Vagina (tissue), 2 donors: ENCODE data around the gene MEF2B. TPM values are rescaled to one million over a fixed set of nuclear protein-coding genes. Genes with fewer than 3 reads are reported as not detected.

Experiments
- DNase-seq, 2 donors: peaks; one replicate each; pipeline ENCODE4 v3.0.0-alpha.2; 2017; ENCODE audit errors: extremely low spot score in 2 of 2
- H3K27ac ChIP-seq: fragments of 200-600 bp; sonication (generic); one replicate; pipeline ENCODE4 v1.5.1; 2019
- H3K27me3 ChIP-seq: fragments of 200-600 bp; sonication (generic); one replicate; pipeline ENCODE4 v1.5.1; 2019
- H3K36me3 ChIP-seq, 2 donors: fragments of 200-600 bp; sonication (generic); one replicate each; pipeline ENCODE4 v1.5.1; 2017 to 2019
- H3K4me1 ChIP-seq: fragments of 200-600 bp; sonication (generic); one replicate; pipeline ENCODE4 v1.5.1; 2019
- H3K4me3 ChIP-seq, 2 donors: fragments of 200-600 bp; sonication (generic); 1 replicate in 1 of 2; 2 replicates in 1 of 2; pipeline ENCODE4 v1.5.1; 2016 to 2019
- H3K9me3 ChIP-seq: fragments of 200-600 bp; sonication (generic); one replicate; pipeline ENCODE4 v1.5.1; 2019
- CTCF ChIP-seq, 3 experiments: fragments of 450-650 bp in 2 of 3; fragments of 200-600 bp in 1 of 3; sonication (generic) in 1 of 3; IDR thresholded peaks; one replicate each; pipeline ENCODE4 v1.5.1; 2017 to 2019; ENCODE audit warnings: antibody characterized with exemption in 3 of 3, mild to moderate bottlenecking in 2 of 3, moderate library complexity in 2 of 3
- POLR2A ChIP-seq, 2 donors: fragments of 450-650 bp; IDR thresholded peaks; one replicate each; pipeline ENCODE4 v1.6.1; 2017; ENCODE audit warnings: antibody characterized with exemption in 2 of 2, mild to moderate bottlenecking in 2 of 2, moderate library complexity in 2 of 2
- POLR2AphosphoS5 ChIP-seq, 2 donors: sonication (generic); formaldehyde crosslinking; IDR thresholded peaks; one replicate each; pipeline ENCODE4 v1.9.0; 2017; ENCODE audit warnings: antibody characterized with exemption in 2 of 2, mild to moderate bottlenecking in 2 of 2, low read depth in 1 of 2; ENCODE audit not compliant: insufficient read depth in 1 of 2
- intact Hi-C: fragments of 100-400 bp; cut with DNase I; formaldehyde crosslinking; loops from one replicate; pipeline ENCODE4 v1.15.1; 2023
- total RNA-seq: library from RNA; depleted of rRNA; stranded (reverse); fragments of >200 nt; gene quantifications from one replicate; pipeline ENCODE4 v1.2.3, GENCODE V29; 2016

MEF2B gene
- total RNA-seq, 1 donor from 2014 or later = not detected

DNA sequence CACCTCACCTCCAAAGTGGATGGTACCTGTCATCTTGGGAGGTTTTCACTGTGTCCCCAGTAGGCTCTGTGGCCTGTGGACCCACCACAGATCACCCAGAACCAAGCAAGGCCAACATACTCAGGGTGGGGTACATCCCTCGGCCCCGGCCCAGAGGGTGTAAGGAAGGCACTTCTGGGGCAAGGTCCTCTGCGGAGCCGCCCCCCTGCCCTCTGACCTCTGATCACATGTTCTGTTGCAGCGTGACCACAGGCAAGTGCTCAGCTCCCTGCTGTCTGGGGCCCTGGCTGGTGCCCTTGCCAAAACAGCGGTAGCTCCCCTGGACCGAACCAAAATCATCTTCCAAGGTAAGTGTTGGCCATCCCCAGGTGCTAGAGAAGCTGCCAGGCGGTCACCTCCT lies 68.5 kb downstream of the MEF2B start:
- Histone ChIP-seq H3K27ac (no peak overlapping the region), H3K4me3 (no peak overlapping the region), H3K27me3 (no peaks in the 10 kb centered on the region), H3K36me3 (no peaks in the 10 kb centered on the region), H3K4me1 (peaks cover 22% of the 10 kb centered on the region), H3K9me3 (no peaks in the 10 kb centered on the region)
- TF ChIP-seq POLR2AphosphoS5 (IDR thresholded peaks at IDR 0.05; ENCODE audit: insufficient read depth in 1 of 2, low read depth in 1 of 2) (no peak), POLR2A (IDR thresholded peaks at IDR 0.05) (no peak), CTCF (IDR thresholded peaks at IDR 0.05) (no peak)
- intact Hi-C loops = no loop called here
- DNase-seq = no peak

- DNase-seq = no peak
- Histone ChIP-seq H3K27ac (no peak overlapping the region), H3K36me3 (no peaks in the 10 kb centered on the region), H3K4me1 (peaks cover under 1% of the 10 kb centered on the region), H3K4me3 (no peak overlapping the region), H3K9me3 (no peaks in the 10 kb centered on the region), H3K27me3 (no peaks in the 10 kb centered on the region)
- TF ChIP-seq POLR2A (IDR thresholded peaks at IDR 0.05) (no peak), CTCF (IDR thresholded peaks at IDR 0.05) (no peak), POLR2AphosphoS5 (IDR thresholded peaks at IDR 0.05; ENCODE audit: insufficient read depth in 1 of 2, low read depth in 1 of 2) (no peak)
- intact Hi-C loops = no loop called here
These were observed 71.1 kb downstream of the MEF2B start for GRCh38 chr19:19098703-19099632.

- Histone ChIP-seq H3K9me3 (no peaks in the 10 kb centered on the region), H3K36me3 (no peaks in the 10 kb centered on the region), H3K27me3 (no peaks in the 10 kb centered on the region), H3K4me1 (no peaks in the 10 kb centered on the region), H3K27ac (no peak overlapping the region), H3K4me3 (no peak overlapping the region)
- intact Hi-C loops = no loop called here
- no peak for DNase-seq
- TF ChIP-seq POLR2AphosphoS5 (IDR thresholded peaks at IDR 0.05; ENCODE audit: insufficient read depth in 1 of 2, low read depth in 1 of 2) (no peak), CTCF (IDR thresholded peaks at IDR 0.05) (no peak), POLR2A (IDR thresholded peaks at IDR 0.05) (no peak)
These were observed 71.9 kb downstream of the MEF2B start for GRCh38 chr19:19098084-19098702.

- Histone ChIP-seq H3K9me3 (no peaks in the 10 kb centered on the region), H3K36me3 (no peaks in the 10 kb centered on the region), H3K4me3 (no peak overlapping the region), H3K27me3 (no peaks in the 10 kb centered on the region), H3K4me1 (no peaks in the 10 kb centered on the region), H3K27ac (no peak overlapping the region)
- intact Hi-C loops = no loop called here
- DNase-seq = no peak
- no peak for TF ChIP-seq CTCF (IDR thresholded peaks at IDR 0.05)
- no peak for TF ChIP-seq POLR2A (IDR thresholded peaks at IDR 0.05)
- no peak for TF ChIP-seq POLR2AphosphoS5 (IDR thresholded peaks at IDR 0.05; ENCODE audit: insufficient read depth in 1 of 2, low read depth in 1 of 2)
These were observed 73.1 kb downstream of the MEF2B start for GRCh38 chr19:19096641-19097627.
